ENCODE data around the gene HPSE2.

HPSE2 gene

GRCh38 chr10:98855403-98856189 lies 380.1 kb downstream of the HPSE2 start:
- Histone ChIP-seq H3K4me1 (ENCODE audit: control insufficient read depth, insufficient read depth, low read length) (no peaks in the 10 kb centered on the region), H3K9ac (ENCODE audit: low read length) (no peak overlapping the region), H3K27me3 (ENCODE audit: control insufficient read depth, insufficient read depth, low read length) (no peaks in the 10 kb centered on the region), H3K4me3 (ENCODE audit: low read length) (no peak overlapping the region), H3K9me3 (ENCODE audit: control insufficient read depth, low read length) (no peaks in the 10 kb centered on the region), H3K36me3 (ENCODE audit: control insufficient read depth, insufficient read depth, low read length) (no peaks in the 10 kb centered on the region)

GRCh38 chr10:98852686-98853085 lies 383.0 kb downstream of the HPSE2 start:
- H3K4me3 ChIP-seq (ENCODE audit: low read length), result no peak overlapping the region
- H3K9ac ChIP-seq (ENCODE audit: low read length), result no peak overlapping the region
- H3K9me3 ChIP-seq (ENCODE audit: control insufficient read depth, low read length), result no peaks in the 10 kb centered on the region
- H3K4me1 ChIP-seq (ENCODE audit: control insufficient read depth, insufficient read depth, low read length), result no peaks in the 10 kb centered on the region
- H3K36me3 ChIP-seq (ENCODE audit: control insufficient read depth, insufficient read depth, low read length), result no peaks in the 10 kb centered on the region
- H3K27me3 ChIP-seq (ENCODE audit: control insufficient read depth, insufficient read depth, low read length), result no peaks in the 10 kb centered on the region

- Histone ChIP-seq H3K36me3 (ENCODE audit: control insufficient read depth, insufficient read depth, low read length) (no peaks in the 10 kb centered on the region), H3K9ac (ENCODE audit: low read length) (no peak overlapping the region), H3K4me1 (ENCODE audit: control insufficient read depth, insufficient read depth, low read length) (no peaks in the 10 kb centered on the region), H3K4me3 (ENCODE audit: low read length) (no peak overlapping the region), H3K9me3 (ENCODE audit: control insufficient read depth, low read length) (no peaks in the 10 kb centered on the region), H3K27me3 (ENCODE audit: control insufficient read depth, insufficient read depth, low read length) (no peaks in the 10 kb centered on the region)
These were observed 387.3 kb downstream of the HPSE2 start for GRCh38 chr10:98848361-98848760.

GRCh38 chr10:98846787-98847186 lies 388.9 kb downstream of the HPSE2 start:
- Histone ChIP-seq H3K4me3 (ENCODE audit: low read length) (no peak overlapping the region), H3K4me1 (ENCODE audit: control insufficient read depth, insufficient read depth, low read length) (no peaks in the 10 kb centered on the region), H3K27me3 (ENCODE audit: control insufficient read depth, insufficient read depth, low read length) (no peaks in the 10 kb centered on the region), H3K9me3 (ENCODE audit: control insufficient read depth, low read length) (no peaks in the 10 kb centered on the region), H3K36me3 (ENCODE audit: control insufficient read depth, insufficient read depth, low read length) (no peaks in the 10 kb centered on the region), H3K9ac (ENCODE audit: low read length) (no peak overlapping the region)

GRCh38 chr10:98833542-98833941 lies 402.1 kb downstream of the HPSE2 start:
- Histone ChIP-seq H3K36me3 (ENCODE audit: control insufficient read depth, insufficient read depth, low read length) (no peaks in the 10 kb centered on the region), H3K4me3 (ENCODE audit: low read length) (no peak overlapping the region), H3K27me3 (ENCODE audit: control insufficient read depth, insufficient read depth, low read length) (no peaks in the 10 kb centered on the region), H3K9me3 (ENCODE audit: control insufficient read depth, low read length) (no peaks in the 10 kb centered on the region), H3K9ac (ENCODE audit: low read length) (no peak overlapping the region), H3K4me1 (ENCODE audit: control insufficient read depth, insufficient read depth, low read length) (no peaks in the 10 kb centered on the region)

- no peaks in the 10 kb centered on the region for H3K4me1 ChIP-seq (ENCODE audit: control insufficient read depth, insufficient read depth, low read length)
- H3K9ac ChIP-seq (ENCODE audit: low read length), result no peak overlapping the region
- no peaks in the 10 kb centered on the region for H3K36me3 ChIP-seq (ENCODE audit: control insufficient read depth, insufficient read depth, low read length)
- H3K4me3 ChIP-seq (ENCODE audit: low read length), result no peak overlapping the region
- no peaks in the 10 kb centered on the region for H3K9me3 ChIP-seq (ENCODE audit: control insufficient read depth, low read length)
- no peaks in the 10 kb centered on the region for H3K27me3 ChIP-seq (ENCODE audit: control insufficient read depth, insufficient read depth, low read length)
These were observed 402.9 kb downstream of the HPSE2 start for GRCh38 chr10:98832738-98833137.

GRCh38 chr10:98832196-98832595 lies 403.5 kb downstream of the HPSE2 start:
- no peak overlapping the region for H3K4me3 ChIP-seq (ENCODE audit: low read length)
- H3K4me1 ChIP-seq (ENCODE audit: control insufficient read depth, insufficient read depth, low read length), result no peaks in the 10 kb centered on the region
- no peaks in the 10 kb centered on the region for H3K9me3 ChIP-seq (ENCODE audit: control insufficient read depth, low read length)
- no peak overlapping the region for H3K9ac ChIP-seq (ENCODE audit: low read length)
- no peaks in the 10 kb centered on the region for H3K27me3 ChIP-seq (ENCODE audit: control insufficient read depth, insufficient read depth, low read length)
- H3K36me3 ChIP-seq (ENCODE audit: control insufficient read depth, insufficient read depth, low read length), result no peaks in the 10 kb centered on the region

- Histone ChIP-seq H3K9ac (ENCODE audit: low read length) (no peak overlapping the region), H3K4me3 (ENCODE audit: low read length) (no peak overlapping the region), H3K9me3 (ENCODE audit: control insufficient read depth, low read length) (no peaks in the 10 kb centered on the region), H3K36me3 (ENCODE audit: control insufficient read depth, insufficient read depth, low read length) (no peaks in the 10 kb centered on the region), H3K27me3 (ENCODE audit: control insufficient read depth, insufficient read depth, low read length) (no peaks in the 10 kb centered on the region), H3K4me1 (ENCODE audit: control insufficient read depth, insufficient read depth, low read length) (no peaks in the 10 kb centered on the region)
These were observed 404.3 kb downstream of the HPSE2 start for GRCh38 chr10:98831391-98831790.

GRCh38 chr10:98825741-98826140 lies 409.9 kb downstream of the HPSE2 start:
- H3K4me3 ChIP-seq (ENCODE audit: low read length), result no peak overlapping the region
- H3K9me3 ChIP-seq (ENCODE audit: control insufficient read depth, low read length), result no peaks in the 10 kb centered on the region
- no peaks in the 10 kb centered on the region for H3K27me3 ChIP-seq (ENCODE audit: control insufficient read depth, insufficient read depth, low read length)
- H3K4me1 ChIP-seq (ENCODE audit: control insufficient read depth, insufficient read depth, low read length), result no peaks in the 10 kb centered on the region
- H3K9ac ChIP-seq (ENCODE audit: low read length), result no peak overlapping the region
- H3K36me3 ChIP-seq (ENCODE audit: control insufficient read depth, insufficient read depth, low read length), result no peaks in the 10 kb centered on the region

GRCh38 chr10:98817396-98817795 lies 418.3 kb downstream of the HPSE2 start:
- no peaks in the 10 kb centered on the region for H3K36me3 ChIP-seq (ENCODE audit: control insufficient read depth, insufficient read depth, low read length)
- H3K4me1 ChIP-seq (ENCODE audit: control insufficient read depth, insufficient read depth, low read length), result no peaks in the 10 kb centered on the region
- no peak overlapping the region for H3K4me3 ChIP-seq (ENCODE audit: low read length)
- no peak overlapping the region for H3K9ac ChIP-seq (ENCODE audit: low read length)
- H3K9me3 ChIP-seq (ENCODE audit: control insufficient read depth, low read length), result no peaks in the 10 kb centered on the region
- H3K27me3 ChIP-seq (ENCODE audit: control insufficient read depth, insufficient read depth, low read length), result no peaks in the 10 kb centered on the region

- Histone ChIP-seq H3K9me3 (ENCODE audit: control insufficient read depth, low read length) (no peaks in the 10 kb centered on the region), H3K4me3 (ENCODE audit: low read length) (no peak overlapping the region), H3K9ac (ENCODE audit: low read length) (no peak overlapping the region), H3K27me3 (ENCODE audit: control insufficient read depth, insufficient read depth, low read length) (no peaks in the 10 kb centered on the region), H3K36me3 (ENCODE audit: control insufficient read depth, insufficient read depth, low read length) (no peaks in the 10 kb centered on the region), H3K4me1 (ENCODE audit: control insufficient read depth, insufficient read depth, low read length) (no peaks in the 10 kb centered on the region)
These were observed 420.4 kb downstream of the HPSE2 start for GRCh38 chr10:98815039-98815885.

GRCh38 chr10:98814470-98814869 lies 421.2 kb downstream of the HPSE2 start:
- Histone ChIP-seq H3K9me3 (ENCODE audit: control insufficient read depth, low read length) (no peaks in the 10 kb centered on the region), H3K9ac (ENCODE audit: low read length) (no peak overlapping the region), H3K36me3 (ENCODE audit: control insufficient read depth, insufficient read depth, low read length) (no peaks in the 10 kb centered on the region), H3K27me3 (ENCODE audit: control insufficient read depth, insufficient read depth, low read length) (no peaks in the 10 kb centered on the region), H3K4me3 (ENCODE audit: low read length) (no peak overlapping the region), H3K4me1 (ENCODE audit: control insufficient read depth, insufficient read depth, low read length) (no peaks in the 10 kb centered on the region)
